Measurements from ENCODE around the gene ABCC6.
"Not testable (repeated sequence)": the region's sequence is repeated elsewhere in the genome, so short reads cannot be mapped to it uniquely, and the experiment has no call there.

DNA sequence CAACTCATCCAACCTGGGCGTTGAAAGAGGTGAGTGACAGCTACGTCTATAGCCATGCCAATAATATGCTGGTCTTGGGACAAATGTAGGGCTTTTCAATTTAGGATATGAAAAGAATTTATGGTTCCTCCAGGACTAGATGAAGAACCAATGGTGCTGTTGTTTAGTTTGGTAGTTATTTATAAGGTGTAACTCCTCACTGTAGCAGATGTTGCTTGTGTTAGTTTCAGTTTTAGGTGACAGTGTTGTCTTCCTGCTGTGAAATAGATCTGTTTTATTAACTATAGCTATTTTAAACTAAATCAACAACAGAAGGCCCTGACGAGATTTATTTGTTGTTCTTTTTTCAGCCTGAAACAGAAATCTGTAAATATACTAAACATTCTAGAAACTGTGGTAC is 24.1 kb upstream of the ABCC6 start:
- TF ChIP-seq EZH2 (IDR thresholded peaks at IDR 0.05; ENCODE audit: borderline replicate concordance, low read depth, low read length, poor library complexity, severe bottlenecking), result not testable (repeated sequence)
- TF ChIP-seq, protein P1, sequence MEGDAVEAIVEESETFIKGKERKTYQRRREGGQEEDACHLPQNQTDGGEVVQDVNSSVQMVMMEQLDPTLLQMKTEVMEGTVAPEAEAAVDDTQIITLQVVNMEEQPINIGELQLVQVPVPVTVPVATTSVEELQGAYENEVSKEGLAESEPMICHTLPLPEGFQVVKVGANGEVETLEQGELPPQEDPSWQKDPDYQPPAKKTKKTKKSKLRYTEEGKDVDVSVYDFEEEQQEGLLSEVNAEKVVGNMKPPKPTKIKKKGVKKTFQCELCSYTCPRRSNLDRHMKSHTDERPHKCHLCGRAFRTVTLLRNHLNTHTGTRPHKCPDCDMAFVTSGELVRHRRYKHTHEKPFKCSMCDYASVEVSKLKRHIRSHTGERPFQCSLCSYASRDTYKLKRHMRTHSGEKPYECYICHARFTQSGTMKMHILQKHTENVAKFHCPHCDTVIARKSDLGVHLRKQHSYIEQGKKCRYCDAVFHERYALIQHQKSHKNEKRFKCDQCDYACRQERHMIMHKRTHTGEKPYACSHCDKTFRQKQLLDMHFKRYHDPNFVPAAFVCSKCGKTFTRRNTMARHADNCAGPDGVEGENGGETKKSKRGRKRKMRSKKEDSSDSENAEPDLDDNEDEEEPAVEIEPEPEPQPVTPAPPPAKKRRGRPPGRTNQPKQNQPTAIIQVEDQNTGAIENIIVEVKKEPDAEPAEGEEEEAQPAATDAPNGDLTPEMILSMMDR (conservative IDR thresholded peaks at IDR 0.05; ENCODE audit: low read depth, low read length), result not testable (repeated sequence)
